Naive thymus-derived CD4-positive, alpha-beta T cell (primary cell): ENCODE data around the gene AP2M1. TPM values are rescaled to one million over a fixed set of nuclear protein-coding genes. Genes with fewer than 3 reads are reported as not detected.

Experiments used
- ATAC-seq: fragments of 150-1000 bp; cut with Tn5 transposase; 2 replicates; pipeline ENCODE4 v1.10.0; 2021; ENCODE audit warnings: mild to moderate bottlenecking, moderate library complexity
- CTCF ChIA-PET: fragments of 350-600 bp; sonication (Branson Sonifier 250); formaldehyde crosslinking; loops from one replicate; lab custom pipeline; 2021; ENCODE audit warnings: antibody characterized with exemption; lab: Charles Lee
- POLR2A ChIA-PET: fragments of 350-600 bp; sonication (Branson Sonifier 250); formaldehyde crosslinking; loops from one replicate; lab custom pipeline; 2021; ENCODE audit warnings: antibody characterized with exemption, inconsistent platforms; lab: Charles Lee
- DNase-seq, 9 donors: peaks; one replicate each; pipeline versions ENCODE4 v3.0.0 to v3.0.0-alpha.2; 2020 to 2022; ENCODE audit warnings: mixed read lengths in 1 of 9
- H3K27ac ChIP-seq: one replicate; pipeline ENCODE4 v1.7.0; 2013; ENCODE audit warnings: mild to moderate bottlenecking, low read depth, low read length, moderate library complexity
- H3K27me3 ChIP-seq, 2 donors: one replicate each; pipeline ENCODE4 v1.7.0; 2013; ENCODE audit warnings: low read length in 2 of 2, mild to moderate bottlenecking in 2 of 2, moderate library complexity in 2 of 2; ENCODE audit not compliant: control insufficient read depth in 2 of 2, insufficient read depth in 2 of 2
- H3K36me3 ChIP-seq, 3 experiments: 1 replicate in 2 of 3; 2 replicates in 1 of 3; pipeline ENCODE4 v1.7.0; 2013; ENCODE audit warnings: low read length in 3 of 3, mild to moderate bottlenecking in 3 of 3, moderate library complexity in 1 of 3; ENCODE audit not compliant: insufficient read depth in 3 of 3, control insufficient read depth in 2 of 3
- H3K4me1 ChIP-seq, 2 donors: one replicate each; pipeline ENCODE4 v1.7.0; 2013; ENCODE audit warnings: low read length in 2 of 2, mild to moderate bottlenecking in 2 of 2, moderate library complexity in 1 of 2; ENCODE audit not compliant: control insufficient read depth in 2 of 2, insufficient read depth in 2 of 2
- H3K4me3 ChIP-seq: 2 replicates; pipeline ENCODE4 v1.7.0; 2013; ENCODE audit warnings: mild to moderate bottlenecking, low read length
- H3K9me3 ChIP-seq, 3 experiments: 1 replicate in 2 of 3; 2 replicates in 1 of 3; pipeline ENCODE4 v1.7.0; 2013; ENCODE audit warnings: low read length in 3 of 3; ENCODE audit not compliant: control insufficient read depth in 2 of 3
- H3K27ac Mint-ChIP-seq, 9 donors: one replicate each; pipeline ENCODE4 v1.8.0; 2020 to 2022; ENCODE audit warnings: mixed read lengths in 9 of 9, mild to moderate bottlenecking in 8 of 9, moderate library complexity in 5 of 9, inconsistent platforms in 2 of 9
- H3K27me3 Mint-ChIP-seq, 5 donors: one replicate each; pipeline ENCODE4 v1.8.0; 2021 to 2022; ENCODE audit warnings: mixed read lengths in 5 of 5, mild to moderate bottlenecking in 1 of 5
- H3K36me3 Mint-ChIP-seq, 5 donors: one replicate each; pipeline ENCODE4 v1.8.0; 2020 to 2022; ENCODE audit warnings: mixed read lengths in 5 of 5, mild to moderate bottlenecking in 3 of 5, inconsistent platforms in 1 of 5
- H3K4me1 Mint-ChIP-seq, 7 donors: one replicate each; pipeline ENCODE4 v1.8.0; 2020 to 2022; ENCODE audit warnings: mixed read lengths in 7 of 7, mild to moderate bottlenecking in 3 of 7, inconsistent platforms in 1 of 7
- H3K4me3 Mint-ChIP-seq, 10 donors: one replicate each; pipeline ENCODE4 v1.8.0; 2020 to 2022; ENCODE audit warnings: mild to moderate bottlenecking in 10 of 10, mixed read lengths in 10 of 10, moderate library complexity in 6 of 10, inconsistent platforms in 2 of 10
- H3K9me3 Mint-ChIP-seq, 11 donors: one replicate each; pipeline ENCODE4 v1.8.0; 2020 to 2022; ENCODE audit warnings: mixed read lengths in 11 of 11, mild to moderate bottlenecking in 4 of 11, inconsistent platforms in 1 of 11, moderate library complexity in 1 of 11
- intact Hi-C, 2 donors: fragments of 100-400 bp; cut with micrococcal nuclease; formaldehyde crosslinking; loops; one replicate each; pipeline ENCODE4 v1.15.1; 2023
- polyA plus RNA-seq, 2 donors: library from polyadenylated mRNA; unstranded; fragments of 300-500 nt; fragmentation: Illumina TruSeq; gene quantifications; one replicate each; pipeline ENCODE4 v1.2.3, GENCODE V29; 2021
- total RNA-seq, 6 experiments: library from RNA in 5 of 6; stranded (reverse) in 5 of 6; gene quantifications; 1 replicate in 5 of 6; 2 replicates in 1 of 6; pipeline ENCODE4 v1.2.3 and lab custom pipeline; 2021 to 2026

Gene AP2M1
- total and polyA plus RNA-seq, 7 experiments from 2014 or later = 111 to 261 (median 188) TPM

GRCh38 chr3:184168363-184169120, 6.1 kb upstream of the AP2M1 start:
- intact Hi-C loops = no loop called here
- Histone ChIP-seq H3K27me3 (no peaks in the 10 kb centered on the region), H3K9me3 (no peaks in the 10 kb centered on the region), H3K4me3 (no peak overlapping the region), H3K4me1 (no peaks in the 10 kb centered on the region), H3K27ac (no peak overlapping the region), H3K36me3 (peaks cover 0 to 70% (median 0%) of the 10 kb centered on the region in 3 experiments)
- Mint-ChIP-seq H3K9me3 (no peaks in the 10 kb centered on the region), H3K36me3 (peaks cover 0 to 30% (median 9%) of the 10 kb centered on the region in 5 donors), H3K4me3 (no peak overlapping the region), H3K27ac (peak overlapping the region in 2 of 9 donors; percentile 7 to 11), H3K4me1 (peaks cover 0 to 5% (median 1%) of the 10 kb centered on the region in 7 donors), H3K27me3 (no peaks in the 10 kb centered on the region)
- ChIA-PET CTCF (no interaction called here), POLR2A (interaction anchor here (0.7 to 1.9 kb wide), 2 partner anchors 11 to 13 kb away, joined by 3 to 4 read pairs; partner anchors contain the start of gene DVL3)
- DNase-seq = no peak
- no peak for ATAC-seq

DNA sequence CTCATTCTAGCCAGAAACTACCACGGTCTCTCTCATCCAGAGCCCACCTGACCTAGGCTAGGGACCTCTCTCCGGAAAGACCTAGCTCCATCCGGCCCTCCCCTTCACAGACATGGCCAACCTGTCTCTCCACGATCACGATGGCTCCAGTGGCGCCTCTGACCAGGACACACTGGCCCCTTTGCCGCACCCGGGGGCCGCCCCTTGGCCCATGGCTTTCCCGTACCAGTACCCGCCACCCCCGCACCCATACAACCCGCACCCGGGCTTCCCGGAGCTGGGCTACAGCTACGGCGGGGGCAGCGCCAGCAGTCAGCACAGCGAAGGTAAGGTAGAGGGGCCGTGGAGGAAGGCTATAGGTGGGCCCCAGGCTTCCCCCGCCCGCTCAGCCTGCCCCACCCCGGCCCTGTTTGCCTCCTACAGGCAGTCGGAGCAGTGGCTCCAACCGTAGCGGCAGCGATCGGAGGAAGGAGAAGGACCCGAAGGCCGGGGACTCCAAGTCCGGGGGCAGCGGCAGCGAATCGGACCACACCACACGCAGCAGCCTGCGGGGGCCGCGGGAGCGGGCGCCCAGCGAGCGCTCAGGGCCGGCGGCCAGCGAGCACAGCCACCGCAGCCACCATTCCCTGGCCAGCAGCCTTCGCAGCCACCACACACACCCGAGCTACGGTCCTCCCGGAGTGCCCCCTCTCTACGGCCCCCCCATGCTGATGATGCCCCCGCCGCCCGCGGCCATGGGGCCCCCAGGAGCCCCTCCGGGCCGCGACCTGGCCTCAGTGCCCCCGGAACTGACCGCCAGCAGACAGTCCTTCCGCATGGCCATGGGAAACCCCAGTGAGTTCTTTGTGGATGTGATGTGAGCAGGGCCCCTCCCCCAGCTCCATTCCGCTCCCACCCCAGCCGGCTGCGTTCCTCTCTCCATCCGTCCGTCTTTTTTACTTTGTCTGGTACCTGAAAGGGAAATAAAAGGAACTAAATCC, 4.5 kb upstream of the AP2M1 start:
- CTCF ChIA-PET = no interaction called here
- no peak overlapping the region for H3K4me3 Mint-ChIP-seq
- POLR2A ChIA-PET = no interaction called here
- Histone ChIP-seq H3K4me1 (no peaks in the 10 kb centered on the region), H3K4me3 (no peak overlapping the region), H3K27me3 (no peaks in the 10 kb centered on the region), H3K36me3 (peaks cover 0 to 59% (median 0%) of the 10 kb centered on the region in 3 experiments), H3K9me3 (no peaks in the 10 kb centered on the region), H3K27ac (no peak overlapping the region)
- no peak for ATAC-seq
- no peak for DNase-seq
- H3K4me1 Mint-ChIP-seq = peaks cover 0 to 11% (median 7%) of the 10 kb centered on the region in 7 donors
- H3K27me3 Mint-ChIP-seq = no peaks in the 10 kb centered on the region
- no peak overlapping the region for H3K27ac Mint-ChIP-seq
- H3K9me3 Mint-ChIP-seq = no peaks in the 10 kb centered on the region
- intact Hi-C loops = loop anchor here in 1 of 2 donors (10.0 kb wide), 1 partner anchor 535 kb away; the partner anchor contains the start of gene KLHL24
- H3K36me3 Mint-ChIP-seq = peaks cover 0 to 20% (median 9%) of the 10 kb centered on the region in 5 donors

DNA sequence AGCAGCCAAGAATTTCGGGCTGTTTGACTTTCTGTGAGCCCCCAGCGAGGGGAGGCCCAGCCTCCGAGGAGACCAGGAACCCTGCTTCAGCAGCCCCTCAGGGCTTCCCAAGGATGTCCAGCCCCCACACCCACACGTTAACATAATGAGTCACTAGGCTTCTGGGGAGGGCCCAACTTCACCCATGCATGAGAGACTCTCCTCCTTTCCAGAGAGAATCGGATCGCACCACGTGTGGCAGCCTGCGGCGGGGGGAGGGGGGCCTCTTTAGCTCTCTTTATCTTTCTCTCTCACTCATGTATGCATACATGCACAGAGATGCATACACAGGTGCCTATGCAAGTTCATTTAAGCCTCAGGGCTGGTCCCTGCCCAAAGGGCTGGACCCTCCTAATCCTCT, 3.1 kb upstream of the AP2M1 start:
- no peaks in the 10 kb centered on the region for H3K27me3 ChIP-seq
- ATAC-seq (no peak), DNase-seq (no peak)
- ChIA-PET POLR2A (interaction anchor here (0.8 to 3.0 kb wide), 2 partner anchors 16 to 37 kb away, joined by 3 to 13 read pairs; partner anchors contain the start of gene DVL3), CTCF (interaction anchor here (1.0 kb wide), 1 partner anchor 56 kb away, joined by 3 read pairs; no protein-coding TSS in a partner anchor)
- Mint-ChIP-seq H3K4me3 (no peak overlapping the region), H3K9me3 (no peaks in the 10 kb centered on the region), H3K27ac (no peak overlapping the region), H3K4me1 (peaks cover 8 to 25% (median 21%) of the 10 kb centered on the region in 7 donors), H3K27me3 (no peaks in the 10 kb centered on the region), H3K36me3 (peaks cover 0 to 9% (median 8%) of the 10 kb centered on the region in 5 donors)
- H3K4me1 ChIP-seq = peaks cover 11 to 13% of the 10 kb centered on the region in 2 donors
- H3K9me3 ChIP-seq = no peaks in the 10 kb centered on the region
- intact Hi-C loops = loop anchor here in 1 of 2 donors (10.0 kb wide), 1 partner anchor 537 kb away; the partner anchor contains the start of gene KLHL24
- no peak overlapping the region for H3K27ac ChIP-seq
- H3K4me3 ChIP-seq = no peak overlapping the region
- H3K36me3 ChIP-seq = peaks cover 0 to 46% (median 0%) of the 10 kb centered on the region in 3 experiments

GRCh38 chr3:184172681-184173373, 1.8 kb upstream of the AP2M1 start:
- Mint-ChIP-seq H3K9me3 (no peaks in the 10 kb centered on the region), H3K4me3 (no peak overlapping the region), H3K36me3 (peaks cover 0 to 9% (median 4%) of the 10 kb centered on the region in 5 donors), H3K4me1 (peaks cover 9 to 33% (median 31%) of the 10 kb centered on the region in 7 donors), H3K27ac (peak overlapping the region in 5 of 9 donors; percentile 16 to 62 (median 53)), H3K27me3 (no peaks in the 10 kb centered on the region)
- ATAC-seq (no peak), DNase-seq (no peak)
- POLR2A ChIA-PET = interaction anchor here (0.6 to 3.0 kb wide), 5 partner anchors 12 to 38 kb away, joined by 3 to 15 read pairs (median 7); partner anchors contain the start of genes ABCF3, DVL3 and EIF2B5
- Histone ChIP-seq H3K9me3 (no peaks in the 10 kb centered on the region), H3K27me3 (no peaks in the 10 kb centered on the region), H3K36me3 (peaks cover 0 to 44% (median 0%) of the 10 kb centered on the region in 3 experiments), H3K4me1 (peaks cover 18 to 20% of the 10 kb centered on the region in 2 donors), H3K27ac (no peak overlapping the region), H3K4me3 (no peak overlapping the region)
- CTCF ChIA-PET = interaction anchor here (0.8 to 1.5 kb wide), 5 partner anchors 13 to 125 kb away, joined by 3 to 5 read pairs (median 3); partner anchors contain the start of genes ABCF3, DVL3 and EIF2B5
- intact Hi-C loops = loop anchor here in 1 of 2 donors (10.0 kb wide), 1 partner anchor 538 kb away; the partner anchor contains the start of gene KLHL24

DNA sequence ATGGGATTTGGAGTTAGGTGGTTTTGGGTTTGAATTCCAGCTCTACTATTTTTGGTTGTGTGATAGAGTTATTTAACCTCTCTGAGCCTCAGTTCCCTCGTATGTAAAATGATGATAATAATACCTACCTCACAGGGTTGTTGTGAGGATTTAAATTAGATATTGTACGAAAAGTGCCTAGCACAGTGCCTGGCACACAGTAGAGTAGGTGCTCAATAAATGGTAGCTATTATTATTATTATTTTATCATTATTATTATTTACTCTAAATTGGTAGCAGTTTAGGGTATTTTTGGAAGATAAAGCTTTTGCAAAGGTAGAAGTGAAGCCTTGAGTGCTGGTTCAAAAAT, 1.3 kb upstream of the AP2M1 start:
- Mint-ChIP-seq H3K27me3 (no peaks in the 10 kb centered on the region), H3K27ac (peak overlapping the region in 5 of 9 donors; percentile 23 to 76 (median 55)), H3K4me1 (peaks cover 14 to 38% (median 37%) of the 10 kb centered on the region in 7 donors), H3K36me3 (peaks cover 0 to 13% (median 4%) of the 10 kb centered on the region in 5 donors), H3K4me3 (no peak overlapping the region), H3K9me3 (no peaks in the 10 kb centered on the region)
- intact Hi-C loops = loop anchor here in 1 of 2 donors (10.0 kb wide), 1 partner anchor 539 kb away; the partner anchor contains the start of gene KLHL24
- CTCF ChIA-PET = interaction anchor here (0.8 to 1.5 kb wide), 5 partner anchors 13 to 289 kb away, joined by 3 to 5 read pairs (median 3); partner anchors contain the start of genes ABCF3, DVL3, EIF2B5 and PARL
- POLR2A ChIA-PET = interaction anchor here (0.6 to 3.0 kb wide), 7 partner anchors 11 to 771 kb away, joined by 3 to 15 read pairs (median 3); partner anchors contain the start of genes ABCF3, DVL3 and EIF2B5
- peaks cover 18 to 20% of the 10 kb centered on the region in 2 donors for H3K4me1 ChIP-seq
- H3K27me3 ChIP-seq = no peaks in the 10 kb centered on the region
- peaks cover 0 to 44% (median 0%) of the 10 kb centered on the region in 3 experiments for H3K36me3 ChIP-seq
- H3K4me3 ChIP-seq = no peak overlapping the region
- no peak for DNase-seq
- no peak for ATAC-seq
- no peaks in the 10 kb centered on the region for H3K9me3 ChIP-seq
- H3K27ac ChIP-seq = no peak overlapping the region
